ENCODE results near the gene PAQR8.

The PAQR8 gene

DNA sequence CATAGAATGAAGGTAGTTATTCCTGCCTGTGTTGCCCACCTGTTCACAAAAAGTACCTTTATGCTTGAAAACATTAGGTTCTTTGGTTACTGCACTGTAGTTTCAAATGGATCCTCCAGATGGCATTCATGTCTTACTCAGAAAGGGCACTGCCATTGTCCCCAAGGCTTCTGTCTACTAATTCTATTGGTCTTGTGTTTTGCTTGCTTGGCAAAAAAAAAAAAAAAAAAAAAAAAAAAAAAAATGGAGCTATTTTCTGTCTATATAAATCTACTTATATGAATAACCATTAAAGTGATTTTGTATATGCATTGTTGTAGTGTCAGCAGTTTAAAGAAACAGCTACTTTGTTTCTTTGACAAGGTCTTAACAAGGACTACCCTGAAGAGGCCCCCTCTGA, 45.5 kb downstream of the PAQR8 start:
- peak; percentile 67 to 74 for DNase-seq (ENCODE audit: low read depth in 1 of 2, low spot score in 1 of 2)
- in situ Hi-C loops (cut with HindIII; ENCODE audit: low pct_unique_long_range_greater_than_20kb, low sequenced_read_pairs), result loop anchor here (25.0 kb wide), 1 partner anchor 255 kb away; the partner anchor contains the start of gene TMEM14A
- TF ChIP-seq JUND (IDR thresholded peaks at IDR 0.05; ENCODE audit: low read depth), result no peak

DNA sequence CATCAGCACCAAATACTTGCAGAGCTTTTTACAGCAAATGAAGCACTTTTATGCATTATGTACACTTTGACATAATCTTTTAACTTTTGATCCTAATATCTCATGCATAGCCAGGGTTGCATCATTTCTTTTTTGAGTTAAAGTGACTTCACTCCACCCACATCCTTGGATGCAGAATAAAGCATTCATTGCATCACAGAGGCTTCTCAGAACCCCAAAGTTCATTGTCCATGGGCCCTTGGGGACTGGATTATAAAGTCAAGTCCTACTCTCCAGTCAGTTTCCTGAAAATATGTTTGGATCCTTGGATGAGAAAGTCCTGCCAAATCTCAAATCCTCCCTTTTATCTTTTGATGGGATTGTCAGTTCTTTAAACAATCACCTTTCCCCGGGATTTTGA, 47.5 kb downstream of the PAQR8 start:
- TF ChIP-seq JUND (IDR thresholded peaks at IDR 0.05; ENCODE audit: low read depth), result no peak
- in situ Hi-C loops (cut with HindIII; ENCODE audit: low pct_unique_long_range_greater_than_20kb, low sequenced_read_pairs), result loop anchor here (25.0 kb wide), 1 partner anchor 253 kb away; the partner anchor contains the start of gene TMEM14A
- DNase-seq (ENCODE audit: low read depth in 1 of 2, low spot score in 1 of 2), result no peak

DNA sequence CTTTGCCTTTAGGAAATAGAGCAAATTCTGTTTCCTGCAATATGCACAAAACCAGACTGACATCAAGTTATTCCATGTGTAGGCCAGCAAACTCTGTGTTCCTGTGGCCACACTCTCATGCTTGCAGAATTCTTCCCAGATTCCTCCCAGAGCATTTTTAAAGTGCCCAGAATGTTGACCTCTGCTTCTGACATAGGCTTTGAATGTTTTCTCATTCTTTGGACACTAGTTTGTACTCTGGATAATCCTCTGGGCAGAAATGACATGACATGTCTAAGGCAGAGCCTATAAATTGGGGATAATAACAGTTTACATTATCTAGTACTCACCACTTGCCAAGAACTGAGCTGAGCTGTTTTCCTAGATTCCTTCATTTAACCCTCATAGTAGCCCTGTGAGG, 49.0 kb downstream of the PAQR8 start:
- in situ Hi-C loops (cut with HindIII; ENCODE audit: low pct_unique_long_range_greater_than_20kb, low sequenced_read_pairs), result loop anchor here (25.0 kb wide), 1 partner anchor 251 kb away; the partner anchor contains the start of gene TMEM14A
- TF ChIP-seq JUND (IDR thresholded peaks at IDR 0.05; ENCODE audit: low read depth), result no peak
- peak in 1 of 2 experiments; percentile 24 for DNase-seq (ENCODE audit: low read depth in 1 of 2, low spot score in 1 of 2)

DNA sequence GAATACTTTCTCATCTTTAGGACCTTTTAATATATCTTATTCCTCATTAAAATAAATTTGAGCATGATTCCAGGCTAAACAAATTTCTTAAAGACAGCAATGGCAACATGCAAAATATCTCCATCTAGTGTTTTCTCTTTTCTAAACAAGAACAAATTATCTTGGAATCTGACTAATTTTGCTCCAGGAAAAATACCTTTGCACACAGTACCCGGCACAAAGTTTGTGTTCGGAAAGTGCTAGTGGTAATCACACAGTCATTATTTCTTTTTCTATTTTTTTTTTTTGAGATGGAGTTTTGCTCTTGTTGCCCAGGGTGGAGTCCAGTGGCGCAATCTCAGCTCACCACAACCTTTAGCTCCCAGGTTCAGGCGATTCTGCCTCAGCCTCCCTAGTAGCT, 50.0 kb downstream of the PAQR8 start:
- DNase-seq (ENCODE audit: low read depth in 1 of 2, low spot score in 1 of 2), result no peak
- TF ChIP-seq JUND (IDR thresholded peaks at IDR 0.05; ENCODE audit: low read depth), result no peak
- in situ Hi-C loops (cut with HindIII; ENCODE audit: low pct_unique_long_range_greater_than_20kb, low sequenced_read_pairs), result loop anchor here (25.0 kb wide), 1 partner anchor 250 kb away; the partner anchor contains the start of gene TMEM14A

DNA sequence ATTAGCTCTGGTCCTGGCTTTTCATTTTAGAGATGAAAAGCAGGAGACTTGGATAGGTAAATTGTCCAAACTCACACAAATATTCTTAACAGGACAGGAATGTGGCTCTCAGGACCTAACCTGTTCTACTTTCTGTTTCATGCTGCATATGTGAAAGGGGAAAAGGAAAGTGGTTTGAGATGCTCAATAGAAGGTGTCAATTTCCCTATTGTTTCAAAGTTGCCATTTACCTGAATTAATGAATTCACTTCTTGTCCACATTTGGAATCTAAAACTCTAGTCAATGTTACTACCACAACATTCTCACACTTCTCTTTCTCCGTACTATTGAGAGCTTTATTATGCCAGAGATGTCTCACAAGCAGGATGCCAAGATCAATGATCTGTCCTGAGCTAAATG, 53.4 kb downstream of the PAQR8 start:
- no peak for TF ChIP-seq JUND (IDR thresholded peaks at IDR 0.05; ENCODE audit: low read depth)
- DNase-seq (ENCODE audit: low read depth in 1 of 2, low spot score in 1 of 2), result no peak
- in situ Hi-C loops (cut with HindIII; ENCODE audit: low pct_unique_long_range_greater_than_20kb, low sequenced_read_pairs), result loop anchor here (25.0 kb wide), 1 partner anchor 247 kb away; the partner anchor contains the start of gene TMEM14A

DNA sequence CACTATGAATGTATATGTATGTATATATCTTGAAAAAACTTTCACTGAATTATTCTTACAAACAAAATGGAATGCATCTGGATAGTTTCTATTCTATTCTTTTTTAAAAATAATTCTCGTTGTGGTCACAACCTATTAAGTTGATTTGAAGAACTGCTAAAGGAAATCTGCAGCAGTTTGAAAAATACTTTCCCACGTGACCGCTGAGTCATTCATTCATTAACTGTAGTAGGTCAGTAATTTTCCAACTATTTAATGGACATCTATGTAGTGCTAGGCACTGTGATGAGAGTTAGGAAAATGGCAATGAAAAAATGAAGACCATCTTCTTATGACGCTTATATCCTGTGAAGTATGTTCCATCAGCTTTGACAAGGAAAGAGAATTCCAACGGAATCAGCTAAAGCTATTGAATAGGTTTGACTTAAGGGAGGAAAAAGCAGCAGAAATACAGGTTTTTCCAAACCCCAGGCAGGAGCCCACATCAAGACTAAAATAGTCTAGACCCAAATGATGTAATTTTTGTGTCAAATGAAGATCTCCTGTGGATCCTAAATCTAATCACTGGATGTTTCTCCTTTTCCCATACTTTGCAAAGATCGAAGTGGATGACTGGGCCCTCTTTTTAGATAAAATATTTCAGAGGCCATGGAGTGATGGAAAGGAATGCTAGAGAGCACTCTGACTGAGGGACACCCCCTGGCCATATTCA, 54.1 kb downstream of the PAQR8 start:
- DNase-seq (ENCODE audit: low read depth in 1 of 2, low spot score in 1 of 2), result no peak
- no peak for TF ChIP-seq JUND (IDR thresholded peaks at IDR 0.05; ENCODE audit: low read depth)
- in situ Hi-C loops (cut with HindIII; ENCODE audit: low pct_unique_long_range_greater_than_20kb, low sequenced_read_pairs), result loop anchor here (25.0 kb wide), 1 partner anchor 246 kb away; the partner anchor contains the start of gene TMEM14A

DNA sequence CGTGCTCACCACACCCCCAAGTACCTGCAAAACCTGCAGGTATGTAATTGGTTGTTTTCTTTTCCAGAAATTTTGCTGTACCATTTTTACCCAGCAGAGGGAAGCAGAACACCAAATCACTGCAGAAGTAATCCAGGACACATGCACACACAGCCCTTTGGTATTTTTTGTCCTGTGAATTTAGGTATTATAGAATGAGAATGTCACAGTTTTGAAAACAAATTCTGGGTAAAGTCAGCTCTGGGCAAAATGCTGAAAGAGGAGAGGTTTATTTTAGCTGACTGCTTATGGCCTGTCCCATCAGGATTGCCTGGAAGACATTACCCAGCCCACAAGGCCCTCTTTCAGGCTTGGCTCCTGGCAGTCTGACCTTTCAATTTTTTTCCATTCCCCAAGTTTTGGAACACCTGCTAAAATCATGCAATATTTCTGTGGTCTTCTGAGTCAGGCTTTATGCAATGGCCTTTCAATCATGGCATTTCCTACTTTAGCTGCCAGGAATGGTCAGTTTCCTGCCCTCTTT, 54.7 kb downstream of the PAQR8 start:
- TF ChIP-seq JUND (IDR thresholded peaks at IDR 0.05; ENCODE audit: low read depth), result no peak
- in situ Hi-C loops (cut with HindIII; ENCODE audit: low pct_unique_long_range_greater_than_20kb, low sequenced_read_pairs), result loop anchor here (25.0 kb wide), 1 partner anchor 246 kb away; the partner anchor contains the start of gene TMEM14A
- DNase-seq (ENCODE audit: low read depth in 1 of 2, low spot score in 1 of 2), result peak; percentile 37 to 86

DNA sequence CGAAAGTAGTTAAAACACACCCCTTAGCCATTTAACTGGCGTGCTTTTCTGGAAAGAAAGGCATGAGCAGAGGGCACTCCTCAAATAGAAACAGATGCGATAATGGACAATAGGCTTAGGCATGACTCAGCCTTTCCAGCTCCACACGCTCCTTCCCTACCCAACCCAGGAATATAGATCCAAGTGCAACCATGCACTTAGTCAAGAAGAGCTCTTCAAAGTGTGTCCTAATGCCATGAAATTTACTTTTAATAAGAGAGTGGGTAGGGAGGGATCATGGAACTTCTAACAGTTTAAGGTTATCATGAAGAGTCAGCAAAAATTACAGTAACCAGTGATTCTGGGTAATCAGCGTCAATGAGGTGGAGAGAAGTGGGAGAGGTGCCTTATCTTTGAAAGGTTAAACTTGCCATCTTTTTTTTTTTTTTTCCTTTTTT, 55.7 kb downstream of the PAQR8 start:
- TF ChIP-seq JUND (IDR thresholded peaks at IDR 0.05; ENCODE audit: low read depth), result no peak
- no peak for DNase-seq (ENCODE audit: low read depth in 1 of 2, low spot score in 1 of 2)
- in situ Hi-C loops (cut with HindIII; ENCODE audit: low pct_unique_long_range_greater_than_20kb, low sequenced_read_pairs), result loop anchor here (25.0 kb wide), 1 partner anchor 245 kb away; the partner anchor contains the start of gene TMEM14A

DNA sequence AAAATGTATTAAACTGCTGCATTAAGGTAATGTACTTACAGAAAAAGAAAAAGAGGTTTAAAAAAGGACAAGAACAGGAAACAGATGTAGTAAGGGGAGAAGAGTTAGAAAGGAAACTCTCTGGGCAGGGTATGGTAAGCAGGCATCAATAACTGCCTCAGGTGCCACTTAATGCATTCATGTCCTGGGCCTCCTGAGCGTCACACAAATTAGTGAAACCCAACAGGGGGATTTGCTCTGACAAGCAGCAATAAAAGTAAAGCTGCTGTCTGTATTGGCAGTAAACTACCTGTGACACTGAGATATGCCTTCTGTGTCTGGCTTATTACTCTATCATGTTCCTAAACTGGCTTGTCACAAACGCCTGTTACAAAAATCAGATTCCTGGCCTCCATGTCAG, 56.7 kb downstream of the PAQR8 start:
- DNase-seq (ENCODE audit: low read depth in 1 of 2, low spot score in 1 of 2), result no peak
- in situ Hi-C loops (cut with HindIII; ENCODE audit: low pct_unique_long_range_greater_than_20kb, low sequenced_read_pairs), result loop anchor here (25.0 kb wide), 1 partner anchor 244 kb away; the partner anchor contains the start of gene TMEM14A
- no peak for TF ChIP-seq JUND (IDR thresholded peaks at IDR 0.05; ENCODE audit: low read depth)

DNA sequence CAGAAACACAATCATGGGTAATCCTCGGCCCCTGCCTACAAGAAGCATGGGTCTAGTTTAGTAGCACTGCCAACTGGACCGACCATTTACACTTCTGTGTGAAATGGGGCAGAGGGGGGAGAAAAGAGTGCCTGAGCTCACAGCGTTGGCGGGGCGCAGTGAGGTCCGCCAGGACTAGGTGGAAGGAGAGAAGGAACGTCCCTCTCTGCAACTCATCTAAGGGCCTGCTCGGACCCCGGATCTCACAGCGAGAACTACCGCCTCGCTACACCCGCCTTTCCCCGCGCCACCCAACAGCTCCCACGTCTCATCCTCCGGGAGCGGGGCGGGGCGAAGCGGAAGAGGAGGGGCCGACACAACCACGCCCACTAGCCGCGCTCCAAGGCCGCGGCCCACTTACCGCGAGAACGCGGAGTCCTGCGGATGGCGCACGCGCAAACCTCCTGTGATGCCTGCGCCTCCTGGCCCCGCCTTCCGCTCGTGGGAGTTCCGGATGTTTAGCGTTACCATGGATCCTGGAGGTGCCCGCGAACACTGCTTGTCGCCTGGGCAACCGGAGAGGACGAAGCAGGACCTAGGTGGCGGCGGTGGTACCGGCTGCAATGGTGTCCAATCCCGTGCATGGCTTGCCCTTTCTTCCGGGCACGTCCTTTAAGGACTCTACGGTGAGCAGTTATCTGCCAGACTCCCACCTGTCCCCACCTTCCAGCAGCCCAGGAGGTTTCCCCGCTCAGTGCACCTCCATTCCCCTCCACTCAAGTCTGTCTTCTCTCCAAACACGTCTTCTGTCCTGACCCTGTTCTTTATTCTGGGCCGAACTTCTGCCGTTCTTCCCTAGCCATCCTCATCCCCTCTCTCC, 58.1 kb downstream of the PAQR8 start, which contains the start of gene EFHC1:
Gene EFHC1, plus strand, starts transcription at position 534 of the 859 bp plus-strand sequence. Its CDS starts 69 bp downstream, at position 603.
- in situ Hi-C loops (cut with HindIII; ENCODE audit: low pct_unique_long_range_greater_than_20kb, low sequenced_read_pairs), result loop anchor here (25.0 kb wide), 1 partner anchor 242 kb away; the partner anchor contains the start of gene TMEM14A
- TF ChIP-seq JUND (IDR thresholded peaks at IDR 0.05; ENCODE audit: low read depth), result no peak

DNA sequence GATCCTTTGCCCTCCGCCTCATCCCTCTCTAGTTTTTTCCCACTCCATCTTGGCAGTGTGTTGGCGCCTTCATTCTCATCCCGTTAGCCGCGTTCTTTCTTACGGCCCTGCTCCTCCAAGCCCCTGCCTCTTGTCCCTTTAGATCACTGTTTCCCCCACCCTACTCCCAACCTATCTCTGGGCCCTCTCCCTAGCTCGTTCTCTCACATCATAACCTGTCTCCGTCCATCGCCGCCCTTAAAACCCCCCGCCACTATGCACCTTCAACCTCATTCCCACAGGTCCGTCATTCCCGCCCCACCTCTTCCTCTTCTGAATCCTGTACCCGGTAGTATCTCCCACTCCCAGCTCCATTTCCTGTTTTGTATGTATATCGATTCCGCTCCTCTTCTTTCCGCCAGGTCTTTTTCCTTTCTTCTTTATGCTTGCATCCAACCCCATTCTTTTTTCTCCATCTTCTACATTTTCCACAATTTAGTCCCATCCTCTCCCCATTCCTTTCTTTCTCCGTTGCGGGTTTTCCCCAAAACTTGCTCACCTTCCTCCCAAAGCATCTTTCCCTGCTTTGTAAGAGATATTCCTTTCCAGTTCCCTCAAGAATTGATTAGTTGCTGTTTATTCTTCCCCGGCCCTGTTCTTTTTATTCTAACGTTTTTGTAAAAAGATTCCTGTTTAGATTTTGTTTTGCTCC, 58.9 kb downstream of the PAQR8 start:
- no peak for TF ChIP-seq JUND (IDR thresholded peaks at IDR 0.05; ENCODE audit: low read depth)
- DNase-seq (ENCODE audit: low read depth in 1 of 2, low spot score in 1 of 2), result peak in 1 of 2 experiments; percentile 49
- in situ Hi-C loops (cut with HindIII; ENCODE audit: low pct_unique_long_range_greater_than_20kb, low sequenced_read_pairs), result loop anchor here (25.0 kb wide), 1 partner anchor 241 kb away; the partner anchor contains the start of gene TMEM14A

More for the DNA sequence above, 58.1 kb downstream of the PAQR8 start, which contains the start of gene EFHC1:
- peak; percentile 67 to 98 for DNase-seq (ENCODE audit: low read depth in 1 of 2, low spot score in 1 of 2)

Measured in T47D (cell line).